Activated CD4-positive, alpha-beta memory T cell treated with anti-CD3 and anti-CD28 coated beads, Interleukin-2, amount 10 ng/mL, durations not matched to agents 7 days and 5 days (primary cell): ENCODE measurements around the gene CD28. TPM values are rescaled to one million over a fixed set of nuclear protein-coding genes. Genes with fewer than 3 reads are reported as not detected.

Experiments
- CTCF ChIA-PET: fragments of 350-600 bp; sonication (Branson Sonifier 250); formaldehyde crosslinking; loops from one replicate; lab custom pipeline; 2021; ENCODE audit warnings: antibody characterized with exemption, inconsistent platforms; lab: Charles Lee
- POLR2A ChIA-PET: fragments of 350-600 bp; sonication (Branson Sonifier 250); formaldehyde crosslinking; loops from one replicate; lab custom pipeline; 2021; ENCODE audit warnings: antibody characterized with exemption; lab: Charles Lee
- DNase-seq: peaks from one replicate; pipeline ENCODE4 v3.0.0-alpha.2; 2020
- H3K27ac Mint-ChIP-seq: one replicate; pipeline ENCODE4 v1.8.0; 2021; ENCODE audit warnings: mild to moderate bottlenecking, mixed read lengths
- H3K27me3 Mint-ChIP-seq: one replicate; pipeline ENCODE4 v1.8.0; 2021; ENCODE audit warnings: mixed read lengths
- H3K36me3 Mint-ChIP-seq: one replicate; pipeline ENCODE4 v1.8.0; 2021; ENCODE audit warnings: low read depth, mixed read lengths
- H3K4me1 Mint-ChIP-seq: one replicate; pipeline ENCODE4 v1.8.0; 2021; ENCODE audit warnings: mixed read lengths
- H3K4me3 Mint-ChIP-seq: one replicate; pipeline ENCODE4 v1.8.0; 2021; ENCODE audit warnings: mild to moderate bottlenecking, mixed read lengths
- H3K9me3 Mint-ChIP-seq: one replicate; pipeline ENCODE4 v1.8.0; 2021; ENCODE audit warnings: mixed read lengths
- total RNA-seq, 2 experiments: library from RNA; stranded (reverse); gene quantifications; one replicate each; pipeline ENCODE4 v1.2.3, GENCODE V29; 2021

The CD28 gene
- total RNA-seq, 2 experiments from 2014 or later = 194 to 205 TPM

GRCh38 chr2:203708846-203709396 lies 2.5 kb downstream of the CD28 start:
- ChIA-PET CTCF (interaction anchor here (0.6 to 7.6 kb wide), 4 partner anchors 11 to 75 kb away, joined by 3 to 62 read pairs (median 4); no protein-coding TSS in a partner anchor), POLR2A (interaction anchor here (0.7 to 21.4 kb wide), 14 partner anchors 9 to 470 kb away, joined by 3 to 859 read pairs (median 6); partner anchors contain the start of genes CTLA4, CYP20A1 and ICOS)
- Mint-ChIP-seq H3K4me1 (peaks cover 64% of the 10 kb centered on the region), H3K27ac (peak overlapping the region; percentile 97), H3K36me3 (peaks cover 72% of the 10 kb centered on the region), H3K27me3 (no peaks in the 10 kb centered on the region), H3K9me3 (no peaks in the 10 kb centered on the region), H3K4me3 (peak overlapping the region; percentile 90)
- DNase-seq = no peak

- peaks cover 73% of the 10 kb centered on the region for H3K36me3 Mint-ChIP-seq
- CTCF ChIA-PET = interaction anchor here (0.6 to 7.6 kb wide), 5 partner anchors 10 to 74 kb away, joined by 3 to 62 read pairs (median 3); no protein-coding TSS in a partner anchor
- POLR2A ChIA-PET = interaction anchor here (0.7 to 21.4 kb wide), 13 partner anchors 8 to 470 kb away, joined by 3 to 859 read pairs (median 5); partner anchors contain the start of genes CTLA4 and CYP20A1
- H3K4me3 Mint-ChIP-seq = peak overlapping the region; percentile 90
- H3K27me3 Mint-ChIP-seq = no peaks in the 10 kb centered on the region
- no peak for DNase-seq
- peak overlapping the region; percentile 97 for H3K27ac Mint-ChIP-seq
- peaks cover 64% of the 10 kb centered on the region for H3K4me1 Mint-ChIP-seq
- H3K9me3 Mint-ChIP-seq = no peaks in the 10 kb centered on the region
Measured at GRCh38 chr2:203709416-203710040, 3.1 kb downstream of the CD28 start.

- Mint-ChIP-seq H3K27ac (peak overlapping the region; percentile 97), H3K36me3 (peaks cover 79% of the 10 kb centered on the region), H3K9me3 (no peaks in the 10 kb centered on the region), H3K4me1 (peaks cover 64% of the 10 kb centered on the region), H3K27me3 (no peaks in the 10 kb centered on the region), H3K4me3 (peak overlapping the region; percentile 90)
- POLR2A ChIA-PET = interaction anchor here (1.1 to 21.4 kb wide), 12 partner anchors 8 to 228 kb away, joined by 3 to 859 read pairs (median 6); partner anchors contain the start of gene CTLA4
- CTCF ChIA-PET = interaction anchor here (1.0 to 7.6 kb wide), 5 partner anchors 10 to 105 kb away, joined by 3 to 62 read pairs (median 4); no protein-coding TSS in a partner anchor
- DNase-seq = no peak
Measured at GRCh38 chr2:203710226-203710625, 3.8 kb downstream of the CD28 start.

GRCh38 chr2:203710952-203711351 lies 4.5 kb downstream of the CD28 start:
- CTCF ChIA-PET = interaction anchor here (1.4 to 7.6 kb wide), 3 partner anchors 9 to 104 kb away, joined by 3 to 62 read pairs (median 7); no protein-coding TSS in a partner anchor
- no peaks in the 10 kb centered on the region for H3K27me3 Mint-ChIP-seq
- no peaks in the 10 kb centered on the region for H3K9me3 Mint-ChIP-seq
- no peak for DNase-seq
- H3K4me3 Mint-ChIP-seq = peak overlapping the region; percentile 90
- POLR2A ChIA-PET = interaction anchor here (0.7 to 21.4 kb wide), 12 partner anchors 7 to 227 kb away, joined by 3 to 859 read pairs (median 7); partner anchors contain the start of gene CTLA4
- H3K4me1 Mint-ChIP-seq = peaks cover 64% of the 10 kb centered on the region
- H3K36me3 Mint-ChIP-seq = peaks cover 86% of the 10 kb centered on the region
- H3K27ac Mint-ChIP-seq = peak overlapping the region; percentile 97

- peaks cover 91% of the 10 kb centered on the region for H3K36me3 Mint-ChIP-seq
- H3K4me3 Mint-ChIP-seq = peak overlapping the region; percentile 90
- peak overlapping the region; percentile 97 for H3K27ac Mint-ChIP-seq
- peaks cover 64% of the 10 kb centered on the region for H3K4me1 Mint-ChIP-seq
- ChIA-PET CTCF (interaction anchor here (1.4 to 7.6 kb wide), 3 partner anchors 9 to 104 kb away, joined by 3 to 62 read pairs (median 7); no protein-coding TSS in a partner anchor), POLR2A (interaction anchor here (0.7 to 21.4 kb wide), 12 partner anchors 6 to 227 kb away, joined by 3 to 859 read pairs (median 7); partner anchors contain the start of gene CTLA4)
- no peaks in the 10 kb centered on the region for H3K27me3 Mint-ChIP-seq
- no peaks in the 10 kb centered on the region for H3K9me3 Mint-ChIP-seq
- no peak for DNase-seq
Measured at GRCh38 chr2:203711399-203711798, 5.0 kb downstream of the CD28 start.

- peaks cover 2% of the 10 kb centered on the region for H3K9me3 Mint-ChIP-seq
- peaks cover 95% of the 10 kb centered on the region for H3K36me3 Mint-ChIP-seq
- ChIA-PET CTCF (interaction anchor here (0.9 to 2.9 kb wide), 2 partner anchors 27 to 31 kb away, joined by 4 to 11 read pairs; no protein-coding TSS in a partner anchor), POLR2A (interaction anchor here (1.0 to 21.4 kb wide), 11 partner anchors 6 to 1447 kb away, joined by 3 to 859 read pairs (median 4); partner anchors contain the start of genes CD28 and CTLA4)
- H3K4me1 Mint-ChIP-seq = peaks cover 84% of the 10 kb centered on the region
- peak overlapping the region; percentile 56 for H3K4me3 Mint-ChIP-seq
- H3K27me3 Mint-ChIP-seq = no peaks in the 10 kb centered on the region
- peak overlapping the region; percentile 61 for H3K27ac Mint-ChIP-seq
- no peak for DNase-seq
Measured at GRCh38 chr2:203713381-203713780, 6.9 kb downstream of the CD28 start.

GRCh38 chr2:203714112-203714511 lies 7.7 kb downstream of the CD28 start:
- Mint-ChIP-seq H3K27ac (peak overlapping the region; percentile 61), H3K9me3 (peaks cover 2% of the 10 kb centered on the region), H3K27me3 (no peaks in the 10 kb centered on the region), H3K4me3 (peak overlapping the region; percentile 56), H3K36me3 (peaks cover 95% of the 10 kb centered on the region), H3K4me1 (peaks cover 92% of the 10 kb centered on the region)
- CTCF ChIA-PET = interaction anchor here (0.9 to 2.9 kb wide), 3 partner anchors 26 to 34 kb away, joined by 3 to 11 read pairs (median 4); no protein-coding TSS in a partner anchor
- POLR2A ChIA-PET = interaction anchor here (0.7 to 21.4 kb wide), 9 partner anchors 7 to 222 kb away, joined by 3 to 859 read pairs (median 15); partner anchors contain the start of genes CD28 and ICOS
- DNase-seq = no peak

- no peak for DNase-seq
- Mint-ChIP-seq H3K9me3 (peaks cover 2% of the 10 kb centered on the region), H3K27ac (peak overlapping the region; percentile 68), H3K4me3 (peak overlapping the region; percentile 47), H3K36me3 (peaks cover 86% of the 10 kb centered on the region), H3K4me1 (peaks cover 99% of the 10 kb centered on the region), H3K27me3 (no peaks in the 10 kb centered on the region)
- ChIA-PET CTCF (interaction anchor here (2.9 kb wide), 1 partner anchor 24 kb away, joined by 11 read pairs; no protein-coding TSS in a partner anchor), POLR2A (interaction anchor here (1.5 to 21.4 kb wide), 6 partner anchors 8 to 156 kb away, joined by 6 to 859 read pairs (median 272); partner anchors contain the start of genes CD28 and CTLA4)
Measured at GRCh38 chr2:203715744-203716143, 9.3 kb downstream of the CD28 start.

- H3K27me3 Mint-ChIP-seq = no peaks in the 10 kb centered on the region
- peak; percentile 80 for DNase-seq
- H3K36me3 Mint-ChIP-seq = peaks cover 86% of the 10 kb centered on the region
- H3K4me3 Mint-ChIP-seq = peak overlapping the region; percentile 50
- CTCF ChIA-PET = interaction anchor here (1.2 to 5.6 kb wide), 7 partner anchors 10 to 191 kb away, joined by 3 to 62 read pairs (median 27); partner anchors contain the start of gene CD28
- peaks cover 2% of the 10 kb centered on the region for H3K9me3 Mint-ChIP-seq
- POLR2A ChIA-PET = interaction anchor here (0.8 to 21.4 kb wide), 13 partner anchors 11 to 479 kb away, joined by 4 to 859 read pairs (median 5); partner anchors contain the start of genes CD28, CTLA4 and CYP20A1
- peaks cover 99% of the 10 kb centered on the region for H3K4me1 Mint-ChIP-seq
- peak overlapping the region; percentile 93 for H3K27ac Mint-ChIP-seq
Measured at GRCh38 chr2:203718087-203718486, 11.6 kb downstream of the CD28 start.

GRCh38 chr2:203719456-203720410 lies 13.3 kb downstream of the CD28 start:
- Mint-ChIP-seq H3K27me3 (no peaks in the 10 kb centered on the region), H3K27ac (peak overlapping the region; percentile 93), H3K4me3 (peak overlapping the region; percentile 54), H3K9me3 (peaks cover 4% of the 10 kb centered on the region), H3K36me3 (peaks cover 78% of the 10 kb centered on the region), H3K4me1 (peaks cover 93% of the 10 kb centered on the region)
- ChIA-PET POLR2A (interaction anchor here (0.6 to 21.4 kb wide), 25 partner anchors 10 to 808 kb away, joined by 3 to 859 read pairs (median 4); partner anchors contain the start of genes CD28, CTLA4, CYP20A1 and WDR12), CTCF (interaction anchor here (0.7 to 5.6 kb wide), 11 partner anchors 11 to 494 kb away, joined by 3 to 62 read pairs (median 4); partner anchors contain the start of genes CD28, CTLA4 and CYP20A1)
- DNase-seq = no peak
